ENCODE data around the gene MAGEC3.

Gene MAGEC3

DNA sequence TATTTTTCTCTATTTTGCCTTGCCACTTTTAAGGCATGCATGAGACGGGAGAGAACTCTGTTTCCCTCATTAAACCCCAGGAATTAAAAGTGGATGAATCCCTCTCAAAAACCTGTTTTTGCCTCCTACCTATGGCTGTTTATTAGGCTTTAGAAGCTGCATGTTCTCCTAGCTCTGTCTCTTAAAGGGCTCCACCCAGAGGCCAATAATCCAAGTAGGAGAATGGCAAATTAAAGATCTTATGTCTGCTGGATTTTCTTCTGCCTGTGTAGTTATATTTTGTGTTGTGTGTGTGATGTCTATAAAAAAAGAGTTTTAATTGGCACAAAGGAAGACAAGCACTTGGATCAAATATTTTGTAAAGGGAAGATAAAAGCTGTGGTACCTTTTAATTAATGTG, 98.0 kb downstream of the MAGEC3 start:
- in situ Hi-C loops (cut with MboI; ENCODE audit: low pct_unique_long_range_greater_than_20kb, low sequenced_read_pairs): no loop called here
- peak; percentile 0 for DNase-seq

DNA sequence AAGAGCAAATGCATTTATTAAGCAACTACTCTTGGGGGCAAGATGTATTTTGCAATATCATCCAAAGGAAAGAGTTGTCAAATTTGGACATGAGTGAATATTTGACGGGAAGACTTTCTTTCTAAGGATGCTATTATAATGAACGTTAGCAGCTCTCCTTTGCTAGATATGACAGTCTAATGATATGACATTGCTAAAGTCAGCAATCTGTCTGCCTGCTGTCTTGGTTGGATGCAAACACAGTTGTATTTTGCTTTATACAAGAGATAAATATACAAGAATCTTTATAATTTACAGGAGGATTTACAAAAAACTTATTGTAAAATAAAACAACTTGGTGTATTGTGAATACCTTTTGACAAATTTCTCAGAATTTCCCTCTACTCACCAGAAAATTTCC, 103.1 kb downstream of the MAGEC3 start:
- DNase-seq: no peak
- in situ Hi-C loops (cut with MboI; ENCODE audit: low pct_unique_long_range_greater_than_20kb, low sequenced_read_pairs): no loop called here

DNA sequence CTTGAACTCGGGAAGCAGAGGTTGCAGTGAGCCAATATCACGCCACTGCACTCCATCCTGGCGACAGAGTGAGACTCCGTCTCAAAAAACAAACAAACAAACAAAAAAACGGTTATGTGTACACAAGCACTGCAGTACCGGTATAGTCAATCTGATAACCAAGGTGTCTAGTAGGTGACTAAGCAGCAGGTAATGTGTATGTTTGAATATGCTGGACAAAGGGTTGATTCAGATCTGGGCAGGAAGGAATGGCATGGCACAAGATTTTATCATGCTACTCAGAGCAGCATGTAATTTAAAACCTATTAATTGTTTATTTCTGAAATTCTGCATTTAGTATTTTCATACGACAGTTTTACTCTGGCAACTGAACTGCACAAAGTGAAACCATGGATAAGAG, 107.3 kb downstream of the MAGEC3 start:
- in situ Hi-C loops (cut with MboI; ENCODE audit: low pct_unique_long_range_greater_than_20kb, low sequenced_read_pairs): no loop called here
- no peak for DNase-seq

DNA sequence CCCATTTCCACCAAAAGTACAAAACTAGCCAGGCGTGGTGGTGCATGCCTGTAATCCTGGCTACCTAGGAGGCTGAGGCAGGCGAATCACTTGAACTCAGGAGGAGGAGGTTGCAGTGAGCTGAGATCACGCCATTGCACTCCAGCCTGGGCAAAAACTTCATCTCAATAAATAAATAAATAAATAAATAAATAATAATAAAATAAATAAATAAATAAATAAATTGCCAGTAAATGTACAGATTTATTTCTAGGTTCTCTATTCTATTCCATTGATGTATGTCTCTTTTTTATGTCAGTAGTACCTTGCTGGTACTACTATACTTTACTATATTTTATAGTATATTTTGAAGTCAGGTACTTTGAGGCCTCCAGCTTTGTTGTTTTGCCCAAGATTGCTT, 109.2 kb downstream of the MAGEC3 start:
- in situ Hi-C loops (cut with MboI; ENCODE audit: low pct_unique_long_range_greater_than_20kb, low sequenced_read_pairs): no loop called here
- no peak for DNase-seq

All from KBM-7 (cell line).